Stimulated activated CD8-positive, alpha-beta memory T cell treated with anti-CD3 and anti-CD28 coated beads, Interleukin-15, amount 100 ng/mL, for 48 hours (primary cell): ENCODE measurements around the gene GRAMD4.
"Not testable (repeated sequence)": the region's sequence is repeated elsewhere in the genome, so short reads cannot be mapped to it uniquely, and the experiment has no call there.

Source experiments
- DNase-seq, 2 donors: peaks; one replicate each; pipeline ENCODE4 v3.0.0-alpha.2; 2020; ENCODE audit warnings: low read depth in 2 of 2

Gene GRAMD4

GRCh38 chr22:46619240-46619829 is 851 bp upstream of the GRAMD4 start:
- no peak for DNase-seq

- DNase-seq = no peak
These were observed 529 bp downstream of the GRAMD4 start for GRCh38 chr22:46620588-46621242.

GRCh38 chr22:46621243-46621930 is 1.2 kb downstream of the GRAMD4 start:
- not testable (repeated sequence) for DNase-seq

GRCh38 chr22:46622081-46622521 is 1.9 kb downstream of the GRAMD4 start:
- DNase-seq = no peak

GRCh38 chr22:46625113-46625842 is 5.1 kb downstream of the GRAMD4 start:
- DNase-seq = no peak

- DNase-seq = no peak
These were observed 5.7 kb downstream of the GRAMD4 start for GRCh38 chr22:46625843-46626349.

GRCh38 chr22:46626356-46626755 is 6.2 kb downstream of the GRAMD4 start:
- DNase-seq = no peak

- no peak for DNase-seq
These were observed 7.0 kb downstream of the GRAMD4 start for GRCh38 chr22:46626911-46627805.

- no peak for DNase-seq
These were observed 7.8 kb downstream of the GRAMD4 start for GRCh38 chr22:46627806-46628482.

- no peak for DNase-seq
These were observed 8.6 kb downstream of the GRAMD4 start for GRCh38 chr22:46628756-46629155.

GRCh38 chr22:46629291-46629690 is 9.1 kb downstream of the GRAMD4 start:
- no peak for DNase-seq

GRCh38 chr22:46631113-46631512 is 10.9 kb downstream of the GRAMD4 start:
- DNase-seq = no peak

- no peak for DNase-seq
These were observed 12.6 kb downstream of the GRAMD4 start for GRCh38 chr22:46632646-46633249.

GRCh38 chr22:46633334-46633890 is 13.2 kb downstream of the GRAMD4 start:
- no peak for DNase-seq

- DNase-seq = no peak
These were observed 14.0 kb downstream of the GRAMD4 start for GRCh38 chr22:46634011-46634699.

- not testable (repeated sequence) for DNase-seq
These were observed 14.9 kb downstream of the GRAMD4 start for GRCh38 chr22:46634973-46635685.

GRCh38 chr22:46635756-46636155 is 15.6 kb downstream of the GRAMD4 start:
- no peak for DNase-seq

- no peak for DNase-seq
These were observed 16.2 kb downstream of the GRAMD4 start for GRCh38 chr22:46636221-46637002.
